Measurements from ENCODE around the gene SHROOM3. TPM values are rescaled to one million over a fixed set of nuclear protein-coding genes. Genes with fewer than 3 reads are reported as not detected.
"Not testable (repeated sequence)": the region's sequence is repeated elsewhere in the genome, so short reads cannot be mapped to it uniquely, and the experiment has no call there.

Gene SHROOM3
- total RNA-seq, 2 donors from 2014 or later: not detected

DNA sequence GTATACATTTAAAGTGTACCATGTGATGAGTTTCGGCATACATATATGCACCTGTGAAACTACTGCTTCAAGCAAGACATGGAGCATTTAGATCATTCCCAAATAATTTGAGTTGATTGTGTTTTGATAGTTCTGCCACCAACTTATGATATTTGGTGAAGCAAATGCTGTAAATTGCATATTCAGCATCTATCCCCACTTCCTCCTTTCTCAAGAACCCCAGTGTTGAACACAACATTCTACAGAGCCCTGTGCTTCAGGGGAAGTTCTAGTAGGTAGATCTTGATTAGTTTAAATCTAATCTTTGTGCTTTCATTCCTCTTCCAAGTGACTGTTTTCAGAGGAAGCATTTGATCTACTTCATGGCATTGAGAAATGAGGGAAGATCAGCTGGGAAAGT, 5.4 kb upstream of the SHROOM3 start:
- no peak for DNase-seq (ENCODE audit: low spot score)
- peaks cover 2 to 12% of the 10 kb centered on the region in 2 donors for H3K27me3 Mint-ChIP-seq
- H3K4me1 Mint-ChIP-seq (ENCODE audit: low read depth in 2 of 2): no peaks in the 10 kb centered on the region
- H3K4me3 Mint-ChIP-seq: no peak overlapping the region
- no peaks in the 10 kb centered on the region for H3K36me3 Mint-ChIP-seq
- ATAC-seq: no peak
- no peak overlapping the region for H3K27ac Mint-ChIP-seq
- H3K9me3 Mint-ChIP-seq: no peaks in the 10 kb centered on the region

- no peak overlapping the region for H3K4me3 Mint-ChIP-seq
- DNase-seq (ENCODE audit: low spot score) (no peak), ATAC-seq (no peak)
- H3K36me3 Mint-ChIP-seq: no peaks in the 10 kb centered on the region
- no peaks in the 10 kb centered on the region for H3K4me1 Mint-ChIP-seq (ENCODE audit: low read depth in 2 of 2)
- H3K27me3 Mint-ChIP-seq: peaks cover 11 to 18% of the 10 kb centered on the region in 2 donors
- no peak overlapping the region for H3K27ac Mint-ChIP-seq
- no peaks in the 10 kb centered on the region for H3K9me3 Mint-ChIP-seq
Observed at GRCh38 chr4:76430519-76431388, 4.3 kb upstream of the SHROOM3 start.

DNA sequence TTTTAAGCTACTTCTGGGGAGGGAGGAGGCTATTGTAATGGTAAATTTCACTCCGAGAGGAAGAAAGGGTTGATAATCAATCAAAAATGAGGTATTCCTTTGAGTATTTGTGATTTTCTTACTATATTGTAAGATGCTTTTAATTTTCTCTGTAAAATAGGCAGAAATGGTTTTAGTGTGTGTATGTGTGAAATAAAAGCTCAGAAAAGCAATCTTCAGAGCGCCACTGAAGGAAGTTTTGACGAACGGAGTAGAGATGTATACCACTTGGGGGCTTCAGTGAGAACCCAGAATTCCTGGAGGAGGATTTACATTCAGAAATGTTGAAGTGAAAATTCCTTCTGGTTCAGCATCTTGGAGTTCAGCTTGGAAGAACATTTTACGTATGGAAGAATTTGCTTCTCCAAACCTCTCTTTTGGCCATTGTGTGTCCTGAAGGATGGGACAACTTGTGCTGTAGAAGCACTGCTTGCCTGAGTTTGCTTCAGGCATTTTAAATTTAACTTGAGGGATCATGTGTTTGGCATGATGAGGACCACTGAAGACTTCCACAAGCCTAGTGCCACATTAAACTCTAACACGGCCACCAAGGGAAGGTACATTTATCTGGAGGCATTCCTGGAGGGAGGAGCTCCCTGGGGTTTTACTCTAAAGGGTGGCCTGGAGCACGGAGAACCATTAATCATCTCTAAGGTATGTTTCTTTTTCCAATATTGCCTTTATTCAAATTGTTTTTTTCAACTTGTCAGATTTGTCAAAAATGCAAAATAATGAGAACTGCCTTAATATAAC, 695 bp downstream of the SHROOM3 start:
- no peaks in the 10 kb centered on the region for H3K36me3 Mint-ChIP-seq
- no peaks in the 10 kb centered on the region for H3K4me1 Mint-ChIP-seq (ENCODE audit: low read depth in 2 of 2)
- no peak overlapping the region for H3K27ac Mint-ChIP-seq
- no peak overlapping the region for H3K4me3 Mint-ChIP-seq
- no peak for ATAC-seq
- no peaks in the 10 kb centered on the region for H3K9me3 Mint-ChIP-seq
- peaks cover 21 to 28% of the 10 kb centered on the region in 2 donors for H3K27me3 Mint-ChIP-seq
- no peak for DNase-seq (ENCODE audit: low spot score)

- ATAC-seq: no peak
- DNase-seq (ENCODE audit: low spot score): no peak
- no peak overlapping the region for H3K4me3 Mint-ChIP-seq
- H3K9me3 Mint-ChIP-seq: no peaks in the 10 kb centered on the region
- H3K36me3 Mint-ChIP-seq: no peaks in the 10 kb centered on the region
- no peaks in the 10 kb centered on the region for H3K4me1 Mint-ChIP-seq (ENCODE audit: low read depth in 2 of 2)
- H3K27me3 Mint-ChIP-seq: peaks cover 21 to 28% of the 10 kb centered on the region in 2 donors
- no peak overlapping the region for H3K27ac Mint-ChIP-seq
Observed at GRCh38 chr4:76439491-76439890, 4.5 kb downstream of the SHROOM3 start.

DNA sequence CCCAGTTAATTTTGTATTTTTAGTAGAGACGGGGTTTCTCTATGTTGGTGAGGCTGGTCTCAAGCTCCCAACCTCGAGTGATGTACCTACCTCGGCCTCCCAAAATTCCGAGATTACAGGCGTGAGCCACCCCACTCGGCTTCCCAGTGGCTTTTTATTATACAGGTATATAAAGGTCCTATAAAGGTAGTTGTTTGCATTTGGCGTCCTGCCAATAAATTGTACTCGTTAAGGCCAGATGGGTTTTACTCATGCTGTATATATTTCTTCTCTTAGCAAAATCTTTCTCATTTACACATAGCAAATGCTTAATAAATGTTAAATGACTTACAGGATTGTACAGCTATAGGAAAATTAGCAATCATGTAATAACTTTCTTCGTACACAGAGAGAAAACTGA, 6.9 kb downstream of the SHROOM3 start:
- ATAC-seq (no peak), DNase-seq (ENCODE audit: low spot score) (no peak)
- no peak overlapping the region for H3K27ac Mint-ChIP-seq
- H3K9me3 Mint-ChIP-seq: no peaks in the 10 kb centered on the region
- peaks cover 10 to 16% of the 10 kb centered on the region in 2 donors for H3K27me3 Mint-ChIP-seq
- no peaks in the 10 kb centered on the region for H3K36me3 Mint-ChIP-seq
- no peak overlapping the region for H3K4me3 Mint-ChIP-seq
- H3K4me1 Mint-ChIP-seq (ENCODE audit: low read depth in 2 of 2): peaks cover 0 to 6% of the 10 kb centered on the region in 2 donors

DNA sequence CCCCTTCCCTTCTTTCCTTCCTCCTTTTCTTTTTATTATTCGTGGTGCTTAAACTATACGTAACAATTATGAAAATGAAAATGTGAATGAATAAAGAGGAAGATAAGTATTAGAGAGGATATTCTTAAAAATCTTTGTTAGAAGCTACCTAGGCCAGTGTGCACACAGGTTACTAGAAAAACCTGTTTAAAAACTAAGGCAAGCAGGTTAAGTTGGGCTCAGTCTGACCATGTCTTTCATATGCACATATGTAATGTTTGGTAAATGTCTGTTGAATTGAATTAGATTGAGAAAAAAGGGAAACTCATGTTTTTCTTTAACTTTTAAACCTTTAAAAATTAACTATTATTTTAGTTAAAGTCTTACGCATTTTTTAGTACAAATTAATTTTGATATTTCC, 7.8 kb downstream of the SHROOM3 start:
- Mint-ChIP-seq H3K36me3 (no peaks in the 10 kb centered on the region), H3K27ac (no peak overlapping the region), H3K9me3 (no peaks in the 10 kb centered on the region), H3K4me3 (no peak overlapping the region), H3K4me1 (ENCODE audit: low read depth in 2 of 2) (peaks cover 0 to 6% of the 10 kb centered on the region in 2 donors), H3K27me3 (peaks cover 9 to 16% of the 10 kb centered on the region in 2 donors)
- ATAC-seq: no peak
- DNase-seq (ENCODE audit: low spot score): no peak

DNA sequence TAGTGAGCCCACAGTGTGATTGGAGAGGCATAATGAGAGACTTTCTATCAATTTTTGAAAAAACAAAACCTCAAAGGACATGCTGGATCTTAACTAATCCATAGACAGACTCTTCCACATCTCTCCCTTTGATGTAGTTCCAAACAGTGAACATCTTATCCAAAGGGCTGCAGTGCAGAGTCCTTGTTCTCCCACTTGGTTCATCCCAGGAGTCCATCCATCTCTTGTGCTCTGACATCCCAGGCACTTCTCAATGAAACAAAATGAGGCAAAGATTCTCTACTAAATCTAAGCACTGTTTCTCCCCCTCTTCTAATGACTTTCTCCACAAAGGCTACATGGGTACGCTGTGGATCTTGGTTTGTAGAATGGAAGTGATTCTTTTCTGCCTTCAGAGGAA, 8.3 kb downstream of the SHROOM3 start:
- Mint-ChIP-seq H3K9me3 (no peaks in the 10 kb centered on the region), H3K36me3 (no peaks in the 10 kb centered on the region), H3K4me3 (no peak overlapping the region), H3K27ac (no peak overlapping the region), H3K4me1 (ENCODE audit: low read depth in 2 of 2) (peaks cover 0 to 8% of the 10 kb centered on the region in 2 donors), H3K27me3 (peaks cover 7 to 13% of the 10 kb centered on the region in 2 donors)
- ATAC-seq: no peak
- DNase-seq (ENCODE audit: low spot score): no peak

DNA sequence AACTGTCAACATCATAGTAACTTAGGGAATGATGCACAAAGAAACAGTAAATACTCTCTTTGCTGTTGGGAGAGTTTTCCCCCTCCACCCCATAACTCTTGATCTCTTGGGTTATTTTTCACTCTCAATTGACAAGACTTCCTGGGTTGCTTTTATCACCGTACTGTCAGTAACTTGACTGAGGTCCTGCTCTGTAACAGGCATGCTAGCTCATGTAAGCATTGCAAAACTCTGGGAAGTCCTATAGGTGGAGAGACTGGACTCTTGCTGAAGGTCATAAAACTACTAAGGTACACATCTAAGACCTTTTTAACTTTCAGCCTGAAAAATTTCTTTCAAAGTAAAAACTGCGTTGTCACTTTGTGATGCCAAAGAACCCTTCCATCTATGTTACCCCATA, 10.9 kb downstream of the SHROOM3 start:
- Mint-ChIP-seq H3K27ac (no peak overlapping the region), H3K4me3 (no peak overlapping the region), H3K9me3 (no peaks in the 10 kb centered on the region), H3K36me3 (no peaks in the 10 kb centered on the region), H3K27me3 (no peaks in the 10 kb centered on the region), H3K4me1 (ENCODE audit: low read depth in 2 of 2) (peaks cover 22 to 25% of the 10 kb centered on the region in 2 donors)
- no peak for ATAC-seq
- no peak for DNase-seq (ENCODE audit: low spot score)

DNA sequence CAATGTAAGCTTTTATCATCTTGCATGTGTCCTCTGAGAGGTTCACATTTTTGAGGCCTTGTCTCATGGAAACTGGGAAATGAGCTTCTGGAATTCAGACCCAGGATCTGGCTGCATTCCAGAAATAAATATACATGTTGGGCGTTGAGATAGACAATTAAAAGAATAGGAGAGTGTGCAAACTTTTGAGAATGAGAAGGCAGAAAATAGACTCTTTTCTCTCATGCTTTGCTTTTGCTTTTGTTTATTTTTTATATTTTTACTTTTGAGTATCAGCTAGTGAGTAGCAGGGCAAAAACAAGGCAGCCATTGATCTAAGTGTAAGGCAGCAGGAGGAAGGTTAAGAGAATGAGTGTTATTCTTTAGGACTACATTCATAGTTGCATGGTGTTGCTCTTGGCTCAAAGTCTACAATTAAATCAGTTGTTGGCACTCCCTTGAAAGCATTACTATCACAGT, 12.4 kb downstream of the SHROOM3 start:
- Mint-ChIP-seq H3K4me3 (no peak overlapping the region), H3K36me3 (no peaks in the 10 kb centered on the region), H3K9me3 (no peaks in the 10 kb centered on the region), H3K27me3 (no peaks in the 10 kb centered on the region), H3K27ac (no peak overlapping the region), H3K4me1 (ENCODE audit: low read depth in 2 of 2) (peaks cover 22 to 25% of the 10 kb centered on the region in 2 donors)
- DNase-seq (ENCODE audit: low spot score) (no peak), ATAC-seq (no peak)

GRCh38 chr4:76448211-76448610, 13.2 kb downstream of the SHROOM3 start:
- DNase-seq (ENCODE audit: low spot score): no peak
- no peaks in the 10 kb centered on the region for H3K9me3 Mint-ChIP-seq
- no peaks in the 10 kb centered on the region for H3K27me3 Mint-ChIP-seq
- no peak overlapping the region for H3K27ac Mint-ChIP-seq
- H3K4me1 Mint-ChIP-seq (ENCODE audit: low read depth in 2 of 2): peaks cover 22 to 25% of the 10 kb centered on the region in 2 donors
- no peak overlapping the region for H3K4me3 Mint-ChIP-seq
- no peaks in the 10 kb centered on the region for H3K36me3 Mint-ChIP-seq
- ATAC-seq: no peak

DNA sequence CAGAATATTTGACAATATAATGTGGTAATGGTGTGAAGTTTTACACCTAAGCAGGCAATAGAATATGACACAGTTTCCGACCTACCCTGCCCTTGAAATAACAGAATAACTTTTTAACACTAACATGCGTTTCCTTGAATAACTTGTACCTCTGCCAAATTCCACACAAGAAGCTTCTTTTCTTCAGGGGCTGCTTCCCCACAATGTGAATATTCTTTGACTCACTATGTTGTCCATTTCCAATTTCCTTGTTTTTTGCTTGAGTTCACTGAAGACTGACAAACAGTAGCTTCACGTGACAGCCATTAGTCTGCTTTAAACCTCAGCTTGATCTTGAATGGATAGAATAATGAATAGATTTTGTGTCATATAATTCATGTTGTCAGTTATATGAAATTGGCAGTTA, 14.3 kb downstream of the SHROOM3 start:
- Mint-ChIP-seq H3K4me3 (peak overlapping the region; percentile 25), H3K27me3 (no peaks in the 10 kb centered on the region), H3K9me3 (no peaks in the 10 kb centered on the region), H3K4me1 (ENCODE audit: low read depth in 2 of 2) (peaks cover 22 to 25% of the 10 kb centered on the region in 2 donors), H3K36me3 (no peaks in the 10 kb centered on the region), H3K27ac (peak overlapping the region; percentile 19 to 80)
- DNase-seq (ENCODE audit: low spot score): no peak
- ATAC-seq: peak; percentile 51 to 67

DNA sequence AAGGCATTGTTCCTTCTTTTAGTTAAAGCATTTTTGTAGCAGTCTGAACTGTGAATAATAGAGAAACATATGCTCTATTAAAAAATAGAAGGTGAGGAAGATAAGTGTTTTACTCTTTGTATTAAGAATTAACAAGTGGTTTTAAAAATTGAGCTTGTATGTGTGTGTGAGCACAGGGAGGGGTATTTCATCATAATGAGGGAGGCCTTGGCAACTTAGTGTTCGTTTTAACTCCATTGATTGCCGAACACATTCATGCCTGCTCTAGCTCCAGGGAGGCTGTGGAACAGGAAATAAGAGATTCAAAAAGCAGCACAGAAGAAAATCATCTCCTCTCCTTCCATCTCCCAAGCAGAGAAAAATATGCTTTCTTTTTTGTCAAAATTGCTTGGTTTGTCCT, 14.8 kb downstream of the SHROOM3 start:
- Mint-ChIP-seq H3K27me3 (no peaks in the 10 kb centered on the region), H3K27ac (peak overlapping the region; percentile 19 to 80), H3K36me3 (no peaks in the 10 kb centered on the region), H3K4me1 (ENCODE audit: low read depth in 2 of 2) (peaks cover 22 to 25% of the 10 kb centered on the region in 2 donors), H3K9me3 (no peaks in the 10 kb centered on the region), H3K4me3 (peak overlapping the region; percentile 25)
- ATAC-seq (peak in 1 of 2 donors; percentile 48), DNase-seq (ENCODE audit: low spot score) (no peak)

- H3K4me3 Mint-ChIP-seq: no peak overlapping the region
- no peaks in the 10 kb centered on the region for H3K36me3 Mint-ChIP-seq
- no peak overlapping the region for H3K27ac Mint-ChIP-seq
- peaks cover 19 to 22% of the 10 kb centered on the region in 2 donors for H3K4me1 Mint-ChIP-seq (ENCODE audit: low read depth in 2 of 2)
- DNase-seq (ENCODE audit: low spot score) (no peak), ATAC-seq (no peak)
- no peaks in the 10 kb centered on the region for H3K9me3 Mint-ChIP-seq
- H3K27me3 Mint-ChIP-seq: no peaks in the 10 kb centered on the region
Observed at GRCh38 chr4:76453232-76453631, 18.2 kb downstream of the SHROOM3 start.

- H3K27me3 Mint-ChIP-seq, H3K4me3 Mint-ChIP-seq: not testable (repeated sequence)
Observed at GRCh38 chr4:76454073-76454472, 19.0 kb downstream of the SHROOM3 start.

More at GRCh38 chr4:76454073-76454472, 19.0 kb downstream of the SHROOM3 start:
- H3K36me3 Mint-ChIP-seq; ATAC-seq; DNase-seq (ENCODE audit: low spot score); H3K9me3 Mint-ChIP-seq; H3K27ac Mint-ChIP-seq: not testable (repeated sequence)
- peaks cover 12 to 16% of the 10 kb centered on the region in 2 donors for H3K4me1 Mint-ChIP-seq (ENCODE audit: low read depth in 2 of 2)
